Suppressor macrophage treated with lipopolysaccharide for 4 hours (primary cell): ENCODE results near the gene RNLS.
A peak's percentile ranks its signal among the peaks of the same experiment; 100 is the strongest.
"Not testable (repeated sequence)": the region's sequence is repeated elsewhere in the genome, so short reads cannot be mapped to it uniquely, and the experiment has no call there.

Source experiments
- DNase-seq: peaks from one replicate; pipeline ENCODE4 v3.0.0-alpha.2; 2020

The RNLS gene

GRCh38 chr10:88515235-88515634, 67.9 kb downstream of the RNLS start:
- DNase-seq = no peak

DNA sequence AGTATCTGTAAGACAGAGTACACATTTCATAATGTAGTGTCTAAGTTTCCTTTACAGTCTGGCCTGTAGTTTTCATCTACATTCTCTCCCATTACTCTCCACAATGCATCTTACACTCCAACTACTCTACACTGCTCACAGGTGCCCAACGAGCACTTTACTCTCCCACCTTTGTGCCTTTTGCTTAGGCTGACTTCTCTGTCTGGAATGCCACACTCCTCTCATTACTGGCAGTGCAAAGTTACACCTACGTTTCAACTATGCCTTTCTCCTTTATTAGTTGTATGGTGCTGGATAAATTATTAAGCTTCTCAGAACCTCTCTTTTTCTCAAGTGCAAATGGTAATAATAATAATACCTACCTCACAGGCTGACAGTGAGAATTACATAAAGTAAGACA, 70.5 kb downstream of the RNLS start:
- DNase-seq = no peak

- DNase-seq = no peak
Measured at GRCh38 chr10:88508796-88509195, 74.3 kb downstream of the RNLS start.

- no peak for DNase-seq
Measured at GRCh38 chr10:88507826-88508453, 75.2 kb downstream of the RNLS start.

- DNase-seq = no peak
Measured at GRCh38 chr10:88507404-88507803, 75.7 kb downstream of the RNLS start.

GRCh38 chr10:88505680-88506215, 77.4 kb downstream of the RNLS start:
- DNase-seq = no peak

- no peak for DNase-seq
Measured at GRCh38 chr10:88505265-88505664, 77.9 kb downstream of the RNLS start.

DNA sequence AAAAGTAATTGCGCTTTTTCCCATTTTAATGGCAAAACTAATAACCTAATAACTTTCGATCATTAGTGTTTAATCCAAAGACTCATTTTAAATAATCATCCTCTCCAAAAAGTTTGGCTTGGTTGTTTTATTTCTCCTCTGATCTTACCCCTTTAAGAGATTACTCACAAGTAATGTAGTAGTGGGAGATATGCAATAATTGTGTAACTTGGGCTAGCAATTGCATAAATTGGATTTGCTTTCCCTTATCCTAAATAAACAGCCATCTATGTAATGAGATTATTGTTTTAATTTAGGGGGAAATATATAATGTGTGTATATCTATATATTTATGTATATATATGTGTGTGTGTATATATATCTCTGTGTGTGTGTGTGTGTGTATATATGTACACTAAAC, 82.5 kb downstream of the RNLS start:
- peak; percentile 12 for DNase-seq

- DNase-seq = no peak
Measured at GRCh38 chr10:88499569-88500470, 83.3 kb downstream of the RNLS start.

DNA sequence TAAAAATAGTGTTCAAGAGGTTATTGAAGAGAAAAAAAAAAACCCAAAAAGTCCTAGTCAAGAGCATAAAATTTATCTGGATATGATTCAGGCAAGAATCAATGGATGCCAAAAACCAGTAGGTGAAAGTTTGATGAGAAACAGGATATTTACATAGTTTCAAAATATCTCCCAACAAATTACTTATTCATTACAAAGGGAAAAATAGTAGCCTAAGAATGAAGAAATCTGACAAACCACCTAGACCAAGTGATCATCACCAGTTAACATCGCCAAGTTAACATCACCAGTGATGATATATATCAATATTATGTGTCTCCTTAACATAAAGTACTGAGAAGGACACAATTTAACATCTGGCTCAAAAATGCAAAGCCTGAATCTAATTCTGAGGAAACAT, 85.2 kb downstream of the RNLS start:
- no peak for DNase-seq

DNA sequence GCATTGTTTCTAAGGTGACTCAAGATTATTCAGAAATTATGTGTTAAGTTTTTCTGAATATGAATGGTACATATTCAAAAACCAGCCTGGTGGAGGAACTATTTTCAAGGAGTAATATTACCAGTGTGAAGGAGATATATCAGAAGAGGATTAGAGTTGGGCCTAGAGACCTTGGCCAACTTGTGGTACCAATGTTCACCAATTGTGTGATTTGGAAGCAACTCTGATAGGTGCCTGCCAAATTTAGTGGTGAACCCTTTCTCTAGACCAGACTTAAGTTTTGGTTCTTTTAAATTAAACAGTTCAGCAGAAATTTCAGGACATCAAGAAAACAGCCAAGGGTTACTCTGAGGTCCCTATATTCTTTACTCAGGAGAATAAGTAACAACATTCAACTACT, 88.6 kb downstream of the RNLS start:
- DNase-seq = no peak

GRCh38 chr10:88493691-88494483, 89.2 kb downstream of the RNLS start:
- DNase-seq = peak; percentile 5

GRCh38 chr10:88491314-88491713, 91.8 kb downstream of the RNLS start:
- no peak for DNase-seq

DNA sequence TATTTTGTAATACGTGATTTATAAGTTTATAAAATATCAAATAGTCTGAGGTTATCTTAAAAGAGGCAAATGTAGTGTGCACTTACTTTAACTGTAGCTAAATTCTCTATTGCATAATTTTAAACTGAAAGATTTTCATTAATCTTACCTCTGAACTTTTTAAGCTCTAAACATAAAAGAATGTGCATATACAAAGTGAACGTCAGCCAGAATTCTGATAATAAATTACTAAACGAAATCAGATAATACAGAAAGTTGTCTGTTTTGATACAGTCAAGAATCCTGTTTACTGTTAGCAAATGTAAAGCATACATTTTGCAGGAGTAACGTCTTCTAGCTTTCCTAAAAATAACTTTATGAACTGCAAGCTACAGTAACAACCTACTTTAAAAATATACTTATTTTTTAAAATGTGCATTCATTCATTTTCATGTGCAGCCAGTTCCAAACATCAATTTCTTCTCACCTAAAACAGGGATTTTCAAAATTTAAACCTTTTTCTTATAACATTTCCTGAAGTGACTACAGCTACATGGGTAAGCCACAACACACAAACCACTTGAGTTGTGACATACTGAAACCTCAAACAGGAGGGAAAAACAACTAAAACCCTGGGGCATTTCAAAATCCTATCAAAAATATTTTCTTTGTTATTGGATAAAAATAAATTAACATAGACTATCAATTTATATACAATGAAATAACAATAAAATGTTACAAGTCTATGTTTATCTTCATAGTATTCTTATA, 92.7 kb downstream of the RNLS start:
- DNase-seq = no peak

DNA sequence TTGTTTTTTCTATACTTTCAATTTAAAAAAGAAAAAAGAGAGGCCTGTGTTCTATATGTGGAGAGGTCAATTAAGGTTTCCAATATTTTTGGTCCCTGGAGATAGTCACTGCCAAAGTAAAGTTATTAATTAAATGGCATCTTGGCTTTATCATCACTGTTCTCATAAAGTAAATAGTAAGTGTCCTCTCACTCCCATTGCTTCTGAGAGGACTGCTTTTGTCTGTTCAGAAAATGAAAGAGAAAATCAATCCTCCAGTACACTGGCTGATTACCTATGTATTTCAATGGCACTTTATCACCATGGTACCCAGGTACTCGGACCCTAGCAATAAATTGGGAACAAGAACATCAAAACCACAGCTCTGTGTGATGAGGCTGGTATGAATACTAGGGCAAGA, 94.0 kb downstream of the RNLS start:
- DNase-seq = no peak

- DNase-seq = not testable (repeated sequence)
Measured at GRCh38 chr10:88486816-88487215, 96.3 kb downstream of the RNLS start.

DNA sequence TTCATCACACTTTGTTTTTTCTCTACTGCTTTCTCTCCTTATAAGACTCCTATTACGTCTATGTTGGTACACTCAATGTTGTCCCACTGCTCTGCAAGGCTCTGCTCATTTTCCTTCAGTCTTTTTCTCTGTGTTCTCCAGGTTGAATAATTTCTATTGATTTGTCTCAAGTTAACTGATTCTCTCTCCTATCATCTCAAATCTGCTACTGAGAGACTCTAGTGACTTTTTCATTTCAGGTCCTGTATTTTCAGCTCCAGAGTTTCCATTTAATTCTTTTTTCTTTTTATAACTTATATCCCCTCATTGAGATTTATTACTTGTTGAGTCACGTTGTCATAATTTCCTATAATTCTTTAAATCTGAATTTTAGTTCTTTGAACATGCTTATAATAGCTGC, 100.9 kb downstream of the RNLS start:
- DNase-seq = no peak

DNA sequence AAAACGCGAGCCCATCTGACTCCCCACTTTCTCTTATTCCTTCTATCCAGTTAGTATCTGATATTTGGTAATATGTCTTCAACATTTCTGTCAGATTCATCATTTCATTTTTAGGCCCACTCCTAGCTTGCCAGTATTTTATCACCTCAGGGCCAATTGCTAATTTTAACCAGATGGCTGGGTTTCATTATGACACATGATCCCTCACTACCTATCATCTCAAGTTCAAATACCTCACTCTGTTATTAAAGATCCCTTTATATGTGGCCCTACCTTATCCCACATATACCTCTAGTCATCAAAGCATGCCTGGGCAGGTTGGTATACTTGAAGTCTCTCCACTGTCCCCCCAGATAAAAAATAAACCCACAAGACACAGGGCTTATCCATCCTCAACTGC, 104.9 kb downstream of the RNLS start:
- DNase-seq = no peak

DNA sequence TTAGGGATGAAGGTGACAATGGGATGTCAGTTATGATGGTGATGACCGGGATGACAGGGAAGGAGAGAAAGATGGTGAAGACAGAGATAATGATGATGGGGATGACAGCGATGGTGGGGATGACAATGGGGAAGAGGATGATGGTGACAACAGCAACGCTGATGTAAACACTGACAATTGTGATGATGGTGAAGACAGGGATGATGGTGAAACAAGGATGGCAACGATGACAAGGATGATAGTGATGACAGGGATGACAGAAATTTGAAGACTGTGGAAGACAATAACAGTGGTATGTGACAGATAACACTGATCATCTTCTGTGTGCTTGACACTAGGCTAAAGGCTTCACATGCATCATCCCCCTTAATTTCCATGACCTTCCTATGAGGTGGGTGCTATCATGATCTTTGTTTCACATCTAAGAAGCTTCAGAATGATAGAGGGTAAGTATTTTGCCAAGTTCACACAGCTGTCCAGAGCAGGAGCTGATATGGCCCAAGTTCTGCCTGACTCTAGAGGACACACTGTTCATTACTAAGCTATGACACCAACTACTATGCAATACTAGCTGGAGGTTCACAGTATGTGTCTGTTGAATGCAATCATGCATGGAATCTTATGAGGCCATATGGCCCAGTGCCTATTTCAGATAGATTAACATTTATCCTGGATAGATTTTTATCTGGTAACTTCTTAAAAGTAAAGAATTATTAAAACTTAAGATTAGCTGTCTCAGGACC, 105.6 kb downstream of the RNLS start:
- no peak for DNase-seq

DNA sequence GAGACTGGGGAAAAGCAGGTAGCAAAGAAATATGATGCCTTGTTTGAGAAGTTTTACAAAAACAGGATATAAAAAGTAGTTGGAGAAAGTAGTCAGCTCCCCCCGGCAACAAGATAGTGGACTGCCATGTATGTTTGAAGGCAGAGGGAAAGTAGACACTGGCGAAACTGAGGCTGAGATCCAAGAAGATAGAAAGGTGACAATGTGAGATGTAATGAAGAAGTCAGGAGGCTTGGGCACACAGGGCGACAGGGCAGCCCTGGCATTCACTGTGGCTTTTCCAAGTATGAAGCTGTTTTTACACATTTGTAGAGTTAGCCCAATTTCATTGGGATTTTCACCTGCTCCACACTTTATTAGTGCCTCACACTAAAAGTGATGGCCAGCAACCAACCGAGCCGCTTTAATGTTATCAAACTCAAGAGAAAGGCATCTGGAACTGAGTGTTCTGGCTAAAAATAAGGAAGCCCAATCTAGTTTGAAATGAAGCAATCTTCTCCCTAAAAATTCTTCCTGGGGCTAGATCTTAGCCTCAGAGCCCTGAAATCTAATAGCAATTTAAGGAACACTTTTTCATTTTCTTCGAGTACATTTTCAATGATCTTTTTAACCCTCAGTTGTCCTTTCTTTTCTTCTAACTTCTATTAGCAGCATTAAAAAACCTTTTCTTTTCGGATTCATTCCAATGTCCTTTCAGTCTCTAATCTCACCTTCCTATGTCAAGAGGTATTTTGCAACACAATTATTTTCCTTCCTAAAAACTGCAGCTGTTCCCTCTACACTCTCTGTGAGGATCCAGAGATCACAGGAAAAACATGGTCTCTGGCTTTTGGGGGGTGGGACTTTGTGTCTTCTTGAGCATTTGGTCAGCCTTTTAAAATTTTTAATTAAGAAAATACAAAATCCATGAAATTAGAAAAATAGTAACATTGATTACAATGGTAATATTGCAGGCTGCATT, 108.0 kb downstream of the RNLS start:
- no peak for DNase-seq
